Measurements from ENCODE around the gene HNRNPUL2.
"Not testable (repeated sequence)": the region's sequence is repeated elsewhere in the genome, so short reads cannot be mapped to it uniquely, and the experiment has no call there.

The HNRNPUL2 gene

DNA sequence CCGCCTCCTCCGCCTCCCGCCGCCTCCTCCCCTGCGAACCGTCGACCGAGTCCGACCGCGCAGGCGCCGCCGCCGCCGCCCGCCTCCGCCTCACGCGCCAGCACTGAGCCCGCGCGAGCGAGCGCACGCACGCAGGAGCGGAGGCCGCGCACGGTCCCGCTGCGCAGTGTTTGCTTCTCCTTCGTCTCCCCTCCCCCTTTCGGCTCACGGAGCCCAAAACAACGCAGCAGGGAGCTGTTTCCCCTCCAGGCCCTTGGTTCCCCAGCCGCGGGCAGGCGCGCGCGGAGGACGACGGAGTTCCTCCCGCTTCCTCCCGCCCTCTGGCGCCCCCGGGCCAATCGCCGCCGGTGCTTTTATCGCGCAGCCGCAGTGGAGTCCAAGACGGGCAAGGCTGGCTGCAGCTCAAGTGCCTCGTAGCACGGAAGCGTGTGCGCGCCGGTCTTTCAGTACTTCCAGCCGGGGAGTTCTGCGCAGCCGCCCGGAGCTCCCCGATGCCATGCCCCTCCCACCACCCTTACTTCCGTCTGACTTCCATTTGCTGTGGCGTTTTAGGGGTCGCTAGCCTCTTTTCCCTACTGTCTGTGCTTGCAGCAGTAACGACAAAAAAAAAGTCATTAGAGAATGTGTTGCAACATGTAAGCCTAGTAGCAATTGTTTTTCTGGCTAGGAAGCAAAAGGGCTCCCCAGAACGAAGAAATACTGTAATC, at the start of gene HNRNPUL2:
HNRNPUL2 (minus strand) TSS at position 293 of the 707 bp plus-strand sequence. CDS start 301 bp downstream, outside the sequence.
- peak; percentile 99 to 100 (median 99) for DNase-seq

GRCh38 chr11:62775646-62776045, 48.4 kb upstream of the HNRNPUL2 start:
- DNase-seq: no peak

- DNase-seq: no peak
Observed at GRCh38 chr11:62774407-62774806, 47.1 kb upstream of the HNRNPUL2 start.

DNA sequence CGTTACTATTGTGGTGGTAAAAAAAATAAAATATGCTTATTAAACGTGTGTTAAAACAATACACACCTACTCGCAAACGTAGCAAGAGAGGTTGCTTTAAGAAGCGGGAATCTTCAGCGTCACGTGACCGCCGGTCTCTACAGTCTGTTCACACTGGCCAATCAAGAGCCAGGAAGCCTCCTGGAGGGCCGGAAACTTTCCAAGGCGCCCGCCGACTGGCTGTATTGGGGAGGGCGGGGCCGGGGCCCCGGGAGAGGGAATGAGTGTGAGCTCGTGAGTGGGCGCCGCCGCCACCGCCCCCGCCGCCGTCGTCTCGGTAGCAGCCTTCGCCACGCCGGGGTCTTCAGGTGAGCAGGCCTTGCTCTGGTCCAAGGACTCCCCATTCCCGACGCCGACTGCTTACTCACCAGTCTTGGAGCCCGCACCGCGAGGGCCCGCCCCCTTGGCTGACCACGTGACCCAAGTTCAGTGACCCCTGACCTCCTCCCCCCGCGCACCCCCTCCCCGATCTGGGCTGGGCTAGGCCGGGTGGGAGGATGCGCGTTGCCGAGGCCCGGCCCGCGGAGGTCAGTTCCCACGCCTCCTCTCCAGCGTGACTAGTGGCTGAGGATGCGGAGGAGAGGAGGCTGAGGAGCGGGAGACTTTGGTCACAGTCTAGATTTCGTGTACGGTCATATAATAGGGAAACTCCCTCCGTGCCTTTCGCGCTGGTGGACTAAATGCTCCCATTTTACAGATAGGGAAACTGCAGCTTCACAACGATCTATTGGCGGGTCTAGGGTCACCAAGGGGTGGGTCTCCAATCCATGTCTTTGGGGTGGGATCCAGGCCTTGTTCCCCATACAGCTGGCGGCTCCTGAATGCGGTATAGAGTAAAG, 44.1 kb upstream of the HNRNPUL2 start, which contains the start of gene TAF6L:
TAF6L (plus strand) TSS at position 253 of the 878 bp plus-strand sequence. CDS start 4,388 bp downstream, outside the sequence.
- DNase-seq: peak; percentile 98 to 99 (median 99)

GRCh38 chr11:62770778-62771143, 43.5 kb upstream of the HNRNPUL2 start:
- no peak for DNase-seq

GRCh38 chr11:62760867-62761227, 33.6 kb upstream of the HNRNPUL2 start:
- DNase-seq: not testable (repeated sequence)

- no peak for DNase-seq
Observed at GRCh38 chr11:62757846-62758788, 30.9 kb upstream of the HNRNPUL2 start.

GRCh38 chr11:62755086-62755615, 27.9 kb upstream of the HNRNPUL2 start:
- no peak for DNase-seq

DNA sequence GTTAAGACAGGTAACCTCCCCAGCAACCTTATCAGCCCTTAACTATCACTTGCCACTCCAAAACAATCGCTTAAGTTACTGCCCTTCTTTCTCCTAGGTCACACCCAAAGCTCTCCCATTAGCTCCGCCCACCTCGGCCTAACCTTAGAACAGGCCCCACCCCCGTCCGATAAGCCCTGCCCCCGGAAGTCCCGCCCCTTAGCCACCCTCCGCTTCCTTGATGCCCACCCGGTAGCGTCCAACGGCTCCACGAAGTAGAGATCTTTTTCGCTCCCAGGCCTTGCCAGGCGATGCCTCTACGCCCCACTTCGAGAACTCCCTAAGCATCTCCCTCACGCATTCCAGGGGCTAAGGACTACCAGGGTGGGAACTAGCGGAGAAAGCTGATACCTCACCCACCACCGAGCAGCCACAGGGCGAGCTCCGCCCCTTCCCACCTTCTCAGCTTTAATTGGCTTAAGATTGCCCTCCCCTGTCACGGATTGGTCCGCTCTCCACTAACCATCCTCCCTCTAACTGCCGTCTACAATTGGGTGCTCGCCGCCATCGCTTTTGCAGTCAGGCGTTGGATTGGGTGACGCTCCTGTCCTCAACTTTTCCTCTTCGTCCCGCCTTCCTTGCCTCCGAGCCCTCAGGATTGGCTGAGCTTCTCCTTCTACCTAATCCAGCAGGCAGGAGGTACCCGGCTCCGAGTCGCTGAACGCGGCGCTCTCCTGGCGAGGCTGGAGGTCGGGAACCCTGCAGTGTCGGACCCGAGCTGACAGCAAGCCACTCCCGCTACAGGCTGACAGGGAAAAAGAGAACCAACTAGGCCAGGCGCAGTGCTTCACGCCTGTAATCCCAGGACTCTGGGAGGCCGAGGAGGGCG, 26.7 kb upstream of the HNRNPUL2 start, which contains the start of gene ZBTB3:
ZBTB3 (minus strand) TSS at position 425 of the 868 bp plus-strand sequence. CDS start 496 bp downstream, outside the sequence.
- DNase-seq: peak; percentile 99

- DNase-seq: no peak
Observed at GRCh38 chr11:62752994-62753735, 25.9 kb upstream of the HNRNPUL2 start.

DNA sequence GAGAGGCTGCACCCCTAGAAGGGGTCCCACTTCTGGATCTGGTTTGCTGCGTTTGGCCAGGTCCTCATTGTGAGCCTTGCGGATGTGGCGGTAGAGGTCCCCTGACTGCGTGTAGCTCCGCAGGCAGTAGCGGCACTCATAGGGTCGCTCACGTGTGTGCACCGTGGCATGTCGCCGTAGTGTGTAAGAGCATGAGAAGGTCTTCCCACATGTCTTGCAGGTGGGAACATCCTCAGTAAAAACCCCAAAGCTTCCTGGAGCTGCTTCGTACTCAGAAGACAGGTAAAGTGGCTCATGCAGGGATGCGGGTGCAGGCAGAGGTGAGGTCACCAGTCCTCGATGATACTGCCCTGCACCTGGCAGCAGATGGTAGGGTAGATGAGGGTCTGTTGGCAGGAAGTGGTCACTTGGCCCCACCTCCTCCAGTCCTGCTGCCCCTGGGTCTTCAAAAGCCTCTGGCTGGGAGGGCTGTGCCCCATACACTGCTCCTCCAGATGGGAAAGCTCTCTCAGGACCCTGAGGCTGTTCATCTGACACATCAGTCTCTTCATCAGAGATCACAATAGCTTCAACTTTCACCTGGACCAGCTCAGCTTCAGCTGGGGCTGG, 25.0 kb upstream of the HNRNPUL2 start:
- DNase-seq: no peak

- DNase-seq: not testable (repeated sequence)
Observed at GRCh38 chr11:62749931-62750330, 22.7 kb upstream of the HNRNPUL2 start.

DNA sequence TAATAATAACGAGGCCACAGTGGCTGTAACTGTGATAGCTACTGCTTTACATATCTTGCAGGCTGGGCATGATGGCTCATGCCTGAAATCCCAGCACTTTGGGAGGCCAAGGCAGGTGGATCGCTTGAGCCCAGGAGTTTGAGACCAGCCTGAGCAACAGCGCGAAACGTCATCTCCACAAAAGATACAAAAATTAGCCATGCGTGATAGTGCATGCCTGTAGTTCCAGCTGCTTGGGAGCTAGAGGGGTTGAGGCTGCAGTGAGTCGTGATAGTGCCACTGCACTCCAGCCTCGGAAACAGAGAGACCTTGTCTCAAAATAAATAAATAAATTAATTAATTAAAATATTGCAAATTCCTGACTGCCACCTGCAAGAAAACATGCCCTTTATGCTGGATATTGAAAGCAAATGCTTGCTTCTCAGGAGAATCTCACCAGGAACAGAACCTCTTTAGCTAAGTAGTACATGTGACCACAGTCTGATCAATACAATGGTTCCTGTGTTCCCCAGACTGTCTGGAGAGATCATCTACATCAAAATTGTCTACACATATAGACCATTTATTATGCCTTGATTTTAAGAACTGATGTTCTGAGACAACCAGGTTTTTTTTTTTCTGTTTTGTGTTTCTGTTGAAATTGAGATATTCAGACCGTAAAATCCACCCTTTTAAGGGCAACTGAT, 20.4 kb upstream of the HNRNPUL2 start:
- DNase-seq: no peak

DNA sequence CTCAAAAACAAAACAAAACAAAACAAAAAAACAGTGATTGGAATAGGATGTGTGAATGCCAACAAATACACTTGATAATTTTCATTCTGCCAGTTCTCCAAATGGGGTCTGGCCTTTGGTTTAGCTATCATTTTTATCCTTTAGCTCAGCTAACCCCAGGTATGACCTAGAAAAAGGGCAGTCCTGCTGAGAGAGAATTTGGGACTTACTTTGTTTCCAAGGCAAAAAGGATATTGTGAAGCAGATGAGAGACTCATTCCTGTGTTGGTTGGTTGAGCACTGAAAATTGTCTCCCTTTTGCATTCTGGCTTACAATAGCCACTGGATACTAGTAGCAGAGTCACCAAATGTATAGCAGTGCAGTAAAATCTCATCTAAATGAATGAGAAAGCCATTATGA, 9.9 kb upstream of the HNRNPUL2 start:
- no peak for DNase-seq

- peak; percentile 40 to 80 (median 55) for DNase-seq
Observed at GRCh38 chr11:62732830-62733229, 5.6 kb upstream of the HNRNPUL2 start.

DNA sequence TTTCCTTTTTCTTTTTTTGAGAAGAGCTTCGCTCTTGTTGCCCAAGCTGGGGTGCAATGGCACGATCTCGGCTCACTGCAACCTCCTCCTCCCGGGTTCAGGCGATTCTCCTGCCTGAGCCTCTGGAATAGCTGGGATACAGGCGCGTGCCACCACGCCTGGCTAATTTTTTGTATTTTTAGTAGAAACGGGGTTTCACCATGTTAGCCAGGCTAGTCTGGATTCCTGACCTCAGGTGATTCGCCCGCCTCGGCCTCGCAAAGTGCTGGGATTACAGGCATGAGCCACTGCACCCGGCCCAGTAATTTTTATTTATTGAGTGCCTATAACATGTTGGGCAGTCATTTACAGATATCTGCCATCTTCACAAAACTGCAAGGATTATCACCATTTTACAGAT, 2.8 kb upstream of the HNRNPUL2 start:
- DNase-seq: not testable (repeated sequence)

DNA sequence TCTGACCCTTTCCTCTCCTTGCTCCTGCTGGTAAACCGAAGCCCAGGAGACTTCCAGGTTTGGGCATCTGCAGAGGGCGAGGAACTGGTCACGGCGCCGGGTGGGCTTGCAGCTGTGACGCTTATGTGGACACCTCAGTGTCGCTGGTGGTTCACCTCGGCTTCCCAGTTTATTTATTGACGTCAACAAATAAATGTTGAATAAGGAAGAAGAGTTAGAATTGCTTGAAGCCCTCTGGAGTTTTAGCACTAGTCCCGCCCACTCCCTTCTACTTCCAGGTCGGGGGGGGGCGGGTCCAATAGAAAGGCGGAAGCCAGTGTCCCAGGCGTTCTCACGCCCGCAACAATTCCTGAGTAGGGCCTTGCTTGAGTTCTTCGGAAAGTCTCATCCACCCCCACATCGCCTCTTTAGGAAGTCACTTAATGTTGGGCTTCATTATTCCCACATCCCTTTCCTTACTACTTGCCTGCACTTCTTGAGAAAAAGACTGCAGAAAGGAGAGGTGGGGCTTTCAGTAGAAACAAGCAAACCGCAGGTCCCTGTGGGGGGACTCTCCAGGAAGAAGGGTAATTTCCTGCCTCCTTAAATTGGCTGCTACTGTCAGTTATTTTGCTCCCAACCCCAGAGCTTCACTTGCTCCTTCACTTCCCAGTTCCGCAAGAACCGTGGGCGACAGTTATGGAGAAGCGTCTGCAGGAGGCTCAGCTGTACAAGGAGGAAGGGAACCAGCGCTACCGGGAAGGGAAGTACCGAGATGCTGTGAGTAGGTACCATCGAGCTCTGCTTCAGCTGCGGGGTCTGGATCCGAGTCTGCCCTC, 1.1 kb upstream of the HNRNPUL2 start, which contains the start of gene TTC9C:
TTC9C (plus strand) TSS at position 316 of the 818 bp plus-strand sequence; CDS start at position 679, 363 bp downstream.
- peak; percentile 92 to 96 (median 95) for DNase-seq

- DNase-seq: peak; percentile 94 to 99 (median 98)
Observed at GRCh38 chr11:62727872-62728170, 564 bp upstream of the HNRNPUL2 start.

DNA sequence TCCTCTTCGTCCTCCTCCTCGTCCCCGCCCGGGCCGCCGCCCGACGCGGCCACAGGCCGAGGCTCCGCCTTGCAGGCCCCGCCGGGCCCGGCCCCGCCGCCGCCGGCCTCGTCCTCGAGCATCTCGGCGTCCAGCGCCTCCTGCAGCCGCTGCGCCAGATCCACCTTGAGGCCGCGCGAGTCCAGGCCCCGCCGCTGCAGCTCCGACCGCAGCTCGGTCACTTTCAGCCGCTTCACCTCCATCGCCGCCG, 417 bp downstream of the HNRNPUL2 start:
- DNase-seq: no peak

Measured in suppressor macrophage treated with lipopolysaccharide for 1 hour (primary cell).